ENCODE results near the gene CHKA. TPM values are rescaled to one million over a fixed set of nuclear protein-coding genes. Genes with fewer than 3 reads are reported as not detected.
"Not testable (repeated sequence)": the region's sequence is repeated elsewhere in the genome, so short reads cannot be mapped to it uniquely, and the experiment has no call there.

The CHKA gene
- total and polyA plus RNA-seq, 2 donors from 2014 or later, result 23.2 to 26.3 TPM

DNA sequence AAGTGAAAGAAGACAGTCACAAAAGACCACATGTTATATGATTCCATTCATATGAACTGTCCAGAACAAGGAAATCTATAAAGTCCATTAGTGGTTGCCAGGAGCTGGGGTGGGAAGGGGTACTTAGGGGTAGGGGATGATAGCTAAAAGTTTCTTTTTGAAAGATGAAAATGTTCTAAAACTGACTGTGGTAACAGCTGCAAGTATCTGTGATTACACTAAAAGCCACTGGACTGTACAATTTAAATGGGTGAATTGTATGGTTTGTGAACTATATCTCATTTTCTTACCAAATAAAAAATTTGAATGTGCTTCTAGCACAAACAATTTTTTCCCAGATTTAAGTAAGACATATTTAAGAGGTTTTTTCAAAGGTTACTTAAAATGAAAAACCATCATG lies 22.1 kb downstream of the CHKA start:
- no peaks in the 10 kb centered on the region for H3K36me3 ChIP-seq (ENCODE audit: control insufficient read depth in 2 of 3, insufficient read depth in 3 of 3, low read length in 3 of 3)
- TF ChIP-seq, protein P1, sequence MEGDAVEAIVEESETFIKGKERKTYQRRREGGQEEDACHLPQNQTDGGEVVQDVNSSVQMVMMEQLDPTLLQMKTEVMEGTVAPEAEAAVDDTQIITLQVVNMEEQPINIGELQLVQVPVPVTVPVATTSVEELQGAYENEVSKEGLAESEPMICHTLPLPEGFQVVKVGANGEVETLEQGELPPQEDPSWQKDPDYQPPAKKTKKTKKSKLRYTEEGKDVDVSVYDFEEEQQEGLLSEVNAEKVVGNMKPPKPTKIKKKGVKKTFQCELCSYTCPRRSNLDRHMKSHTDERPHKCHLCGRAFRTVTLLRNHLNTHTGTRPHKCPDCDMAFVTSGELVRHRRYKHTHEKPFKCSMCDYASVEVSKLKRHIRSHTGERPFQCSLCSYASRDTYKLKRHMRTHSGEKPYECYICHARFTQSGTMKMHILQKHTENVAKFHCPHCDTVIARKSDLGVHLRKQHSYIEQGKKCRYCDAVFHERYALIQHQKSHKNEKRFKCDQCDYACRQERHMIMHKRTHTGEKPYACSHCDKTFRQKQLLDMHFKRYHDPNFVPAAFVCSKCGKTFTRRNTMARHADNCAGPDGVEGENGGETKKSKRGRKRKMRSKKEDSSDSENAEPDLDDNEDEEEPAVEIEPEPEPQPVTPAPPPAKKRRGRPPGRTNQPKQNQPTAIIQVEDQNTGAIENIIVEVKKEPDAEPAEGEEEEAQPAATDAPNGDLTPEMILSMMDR (IDR thresholded peaks at IDR 0.05; ENCODE audit: borderline replicate concordance, extremely low read depth, insufficient read depth), result no peak
- DNase-seq, result no peak
- intact Hi-C loops (cut with DNase I), result no loop called here
- H3K4me1 ChIP-seq (ENCODE audit: control insufficient read depth in 2 of 3, insufficient read depth in 2 of 3, low read depth in 1 of 3, low read length in 3 of 3), result peaks cover 0 to 5% (median 0%) of the 10 kb centered on the region in 3 donors
- no peak overlapping the region for H3K9ac ChIP-seq (ENCODE audit: low read length in 3 of 3)
- no peaks in the 10 kb centered on the region for H3K27me3 ChIP-seq (ENCODE audit: control insufficient read depth, insufficient read depth, low read length)
- H3K9me3 ChIP-seq (ENCODE audit: control insufficient read depth in 2 of 3, insufficient read depth in 1 of 3, low read length in 3 of 3), result no peaks in the 10 kb centered on the region
- peak overlapping the region in 1 of 2 donors; percentile 26 for H3K27ac ChIP-seq (ENCODE audit: low read depth in 2 of 2, low read length in 2 of 2)
- FAIRE-seq, result no peak
- no peak overlapping the region for H3K4me3 ChIP-seq (ENCODE audit: low read length in 3 of 3)

DNA sequence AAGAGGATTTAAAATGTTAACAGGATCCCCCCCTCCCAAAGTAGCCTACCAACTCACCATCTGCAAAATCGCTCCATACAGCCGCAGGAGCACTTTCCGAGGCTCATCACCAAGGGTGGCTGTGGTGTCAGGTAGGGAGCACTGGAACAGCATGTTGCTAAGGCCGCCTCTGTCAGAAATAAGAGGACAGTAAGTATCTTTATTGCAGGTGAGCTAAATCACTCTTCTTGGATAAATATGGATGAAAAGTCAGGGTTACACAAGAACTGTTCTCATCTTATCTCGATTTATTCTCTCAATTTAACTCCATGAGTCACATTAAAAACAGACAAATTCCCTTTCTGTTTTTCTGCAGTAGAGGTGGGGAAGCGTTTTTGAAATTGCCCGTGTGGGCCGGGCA lies 24.2 kb downstream of the CHKA start:
- Histone ChIP-seq H3K9ac (ENCODE audit: low read length in 3 of 3) (no peak overlapping the region), H3K4me3 (ENCODE audit: low read length in 3 of 3) (no peak overlapping the region), H3K27ac (ENCODE audit: low read depth in 2 of 2, low read length in 2 of 2) (no peak overlapping the region), H3K9me3 (ENCODE audit: control insufficient read depth in 2 of 3, insufficient read depth in 1 of 3, low read length in 3 of 3) (no peaks in the 10 kb centered on the region), H3K27me3 (ENCODE audit: control insufficient read depth, insufficient read depth, low read length) (no peaks in the 10 kb centered on the region), H3K4me1 (ENCODE audit: control insufficient read depth in 2 of 3, insufficient read depth in 2 of 3, low read depth in 1 of 3, low read length in 3 of 3) (no peaks in the 10 kb centered on the region), H3K36me3 (ENCODE audit: control insufficient read depth in 2 of 3, insufficient read depth in 3 of 3, low read length in 3 of 3) (no peaks in the 10 kb centered on the region)
- FAIRE-seq (no peak), DNase-seq (no peak)
- intact Hi-C loops (cut with DNase I), result no loop called here
- TF ChIP-seq, protein P1 (IDR thresholded peaks at IDR 0.05; ENCODE audit: borderline replicate concordance, extremely low read depth, insufficient read depth), result no peak

DNA sequence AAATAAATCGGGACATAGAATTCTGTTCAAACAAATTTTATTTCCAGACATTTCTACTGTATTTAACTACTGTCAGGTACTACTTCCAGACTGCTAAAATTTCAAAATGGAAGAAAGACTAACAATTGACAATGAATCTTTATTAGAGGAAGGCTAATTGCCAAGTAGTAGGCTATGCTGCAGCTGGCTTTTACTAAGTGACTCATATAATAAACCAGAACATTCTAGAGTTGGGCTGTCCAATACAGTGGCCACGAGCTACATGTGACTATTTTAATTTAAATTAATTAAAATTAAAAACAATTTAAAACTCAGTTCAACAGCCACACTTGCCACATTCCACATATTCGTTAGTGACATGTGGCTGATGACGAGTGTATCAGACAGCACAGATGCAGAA lies 27.6 kb downstream of the CHKA start:
- no peak for DNase-seq
- Histone ChIP-seq H3K4me3 (ENCODE audit: low read length in 3 of 3) (no peak overlapping the region), H3K36me3 (ENCODE audit: control insufficient read depth in 2 of 3, insufficient read depth in 3 of 3, low read length in 3 of 3) (no peaks in the 10 kb centered on the region), H3K9me3 (ENCODE audit: control insufficient read depth in 2 of 3, insufficient read depth in 1 of 3, low read length in 3 of 3) (no peaks in the 10 kb centered on the region), H3K27me3 (ENCODE audit: control insufficient read depth, insufficient read depth, low read length) (no peaks in the 10 kb centered on the region), H3K4me1 (ENCODE audit: control insufficient read depth in 2 of 3, insufficient read depth in 2 of 3, low read depth in 1 of 3, low read length in 3 of 3) (no peaks in the 10 kb centered on the region), H3K27ac (ENCODE audit: low read depth in 2 of 2, low read length in 2 of 2) (no peak overlapping the region), H3K9ac (ENCODE audit: low read length in 3 of 3) (no peak overlapping the region)
- TF ChIP-seq, protein P1 (IDR thresholded peaks at IDR 0.05; ENCODE audit: borderline replicate concordance, extremely low read depth, insufficient read depth), result no peak
- FAIRE-seq, result no peak
- intact Hi-C loops (cut with DNase I), result no loop called here

DNA sequence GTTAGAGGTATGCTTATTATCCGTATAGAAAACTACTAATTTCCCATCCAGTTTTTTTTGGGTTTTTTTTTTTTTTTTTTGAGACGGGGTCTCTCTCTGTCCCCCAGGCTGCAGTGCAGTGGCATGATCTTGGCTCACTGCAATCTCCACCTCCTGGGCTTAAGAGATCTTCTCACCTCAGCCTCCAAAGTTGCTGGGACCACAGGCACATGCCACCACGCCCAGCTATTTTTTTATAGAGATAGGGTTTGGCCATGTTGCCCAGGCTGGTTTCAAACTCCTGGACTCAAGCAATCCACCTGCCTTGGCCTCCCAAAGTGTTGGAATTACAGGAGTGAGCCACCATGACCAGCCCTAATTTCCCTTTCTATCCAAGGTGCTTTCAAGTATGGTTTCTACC lies 28.2 kb downstream of the CHKA start:
- DNase-seq; FAIRE-seq; H3K4me3 ChIP-seq (ENCODE audit: low read length in 3 of 3); H3K9me3 ChIP-seq (ENCODE audit: control insufficient read depth in 2 of 3, insufficient read depth in 1 of 3, low read length in 3 of 3); H3K36me3 ChIP-seq (ENCODE audit: control insufficient read depth in 2 of 3, insufficient read depth in 3 of 3, low read length in 3 of 3); H3K9ac ChIP-seq (ENCODE audit: low read length in 3 of 3); intact Hi-C loops (cut with DNase I); H3K4me1 ChIP-seq (ENCODE audit: control insufficient read depth in 2 of 3, insufficient read depth in 2 of 3, low read depth in 1 of 3, low read length in 3 of 3); H3K27me3 ChIP-seq (ENCODE audit: control insufficient read depth, insufficient read depth, low read length); H3K27ac ChIP-seq (ENCODE audit: low read depth in 2 of 2, low read length in 2 of 2): not testable (repeated sequence)
